ENCODE measurements around the gene NCKAP5. TPM values are rescaled to one million over a fixed set of nuclear protein-coding genes. Genes with fewer than 3 reads are reported as not detected.
A peak's percentile ranks its signal among the peaks of the same experiment; 100 is the strongest.

Gene NCKAP5
- total and polyA plus RNA-seq, 8 donors = 0.23 to 1.5 (median 0.44) TPM

DNA sequence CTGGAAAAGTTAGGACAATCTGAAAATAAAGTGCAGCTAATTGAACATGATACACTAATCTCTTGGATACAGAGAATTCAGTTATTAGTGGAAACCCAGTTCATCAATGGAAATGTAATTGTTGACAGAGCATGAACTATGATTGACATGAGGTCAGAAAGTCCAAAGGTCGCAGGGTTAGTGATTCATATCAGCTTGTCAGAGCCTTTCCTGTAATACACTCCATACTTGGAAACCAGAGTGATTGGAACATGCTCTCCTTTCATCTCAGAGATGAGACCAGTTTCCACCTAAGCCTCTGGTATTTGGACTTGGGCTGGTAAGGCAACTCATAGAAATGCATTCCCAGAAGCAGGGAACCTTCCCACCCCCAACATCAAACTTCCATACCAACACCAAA lies 8.5 kb upstream of the NCKAP5 start:
- WGBS, 2 donors = 31 to 36% methylated on average over 1 of the region's 1 CpG
- H3K4me1 ChIP-seq = peaks cover 0 to 4% (median 3%) of the 10 kb centered on the region in 3 donors
- H3K36me3 ChIP-seq = no peaks in the 10 kb centered on the region
- DNase-seq (no peak), ATAC-seq (no peak), FAIRE-seq (no peak)
- intact Hi-C loops (cut with DNase I) = no loop called here
- no peak overlapping the region for H3K4me3 ChIP-seq
- TF ChIP-seq, protein P1, sequence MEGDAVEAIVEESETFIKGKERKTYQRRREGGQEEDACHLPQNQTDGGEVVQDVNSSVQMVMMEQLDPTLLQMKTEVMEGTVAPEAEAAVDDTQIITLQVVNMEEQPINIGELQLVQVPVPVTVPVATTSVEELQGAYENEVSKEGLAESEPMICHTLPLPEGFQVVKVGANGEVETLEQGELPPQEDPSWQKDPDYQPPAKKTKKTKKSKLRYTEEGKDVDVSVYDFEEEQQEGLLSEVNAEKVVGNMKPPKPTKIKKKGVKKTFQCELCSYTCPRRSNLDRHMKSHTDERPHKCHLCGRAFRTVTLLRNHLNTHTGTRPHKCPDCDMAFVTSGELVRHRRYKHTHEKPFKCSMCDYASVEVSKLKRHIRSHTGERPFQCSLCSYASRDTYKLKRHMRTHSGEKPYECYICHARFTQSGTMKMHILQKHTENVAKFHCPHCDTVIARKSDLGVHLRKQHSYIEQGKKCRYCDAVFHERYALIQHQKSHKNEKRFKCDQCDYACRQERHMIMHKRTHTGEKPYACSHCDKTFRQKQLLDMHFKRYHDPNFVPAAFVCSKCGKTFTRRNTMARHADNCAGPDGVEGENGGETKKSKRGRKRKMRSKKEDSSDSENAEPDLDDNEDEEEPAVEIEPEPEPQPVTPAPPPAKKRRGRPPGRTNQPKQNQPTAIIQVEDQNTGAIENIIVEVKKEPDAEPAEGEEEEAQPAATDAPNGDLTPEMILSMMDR (IDR thresholded peaks at IDR 0.05) = no peak
- H3K27ac ChIP-seq = no peak overlapping the region
- H3K27me3 ChIP-seq = no peaks in the 10 kb centered on the region
- no peaks in the 10 kb centered on the region for H3K9me3 ChIP-seq

DNA sequence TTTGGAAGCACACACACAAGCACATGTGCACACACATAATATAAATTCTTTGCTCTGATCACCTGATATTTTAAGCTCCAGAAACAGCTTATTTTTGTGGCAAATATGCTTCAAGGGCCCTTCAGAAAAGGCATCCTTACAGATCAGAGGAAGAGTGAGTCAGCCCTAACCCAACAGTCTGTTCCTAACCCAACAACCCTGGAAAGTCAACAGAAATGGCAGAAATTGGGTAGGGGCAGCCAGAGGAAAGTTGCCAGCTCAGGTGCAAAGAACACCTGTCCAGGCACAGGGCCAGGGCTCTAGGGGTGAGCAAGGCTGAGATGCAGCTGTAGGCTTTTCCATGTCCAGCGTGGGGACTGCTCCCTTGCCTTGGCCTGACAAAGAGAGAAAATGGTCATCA lies 6.4 kb upstream of the NCKAP5 start:
- TF ChIP-seq, protein P1 (IDR thresholded peaks at IDR 0.05) = no peak
- Histone ChIP-seq H3K27ac (no peak overlapping the region), H3K9me3 (no peaks in the 10 kb centered on the region), H3K36me3 (no peaks in the 10 kb centered on the region), H3K4me1 (peaks cover 0 to 4% (median 0%) of the 10 kb centered on the region in 3 donors), H3K27me3 (no peaks in the 10 kb centered on the region), H3K4me3 (no peak overlapping the region)
- ATAC-seq = peak; percentile 44 to 86 (median 64)
- intact Hi-C loops (cut with DNase I) = no loop called here
- FAIRE-seq = no peak
- DNase-seq = peak in 4 of 6 donors; percentile 73 to 78 (median 76)
- WGBS, 2 donors = 30 to 45% methylated on average over 1 of the region's 1 CpG

DNA sequence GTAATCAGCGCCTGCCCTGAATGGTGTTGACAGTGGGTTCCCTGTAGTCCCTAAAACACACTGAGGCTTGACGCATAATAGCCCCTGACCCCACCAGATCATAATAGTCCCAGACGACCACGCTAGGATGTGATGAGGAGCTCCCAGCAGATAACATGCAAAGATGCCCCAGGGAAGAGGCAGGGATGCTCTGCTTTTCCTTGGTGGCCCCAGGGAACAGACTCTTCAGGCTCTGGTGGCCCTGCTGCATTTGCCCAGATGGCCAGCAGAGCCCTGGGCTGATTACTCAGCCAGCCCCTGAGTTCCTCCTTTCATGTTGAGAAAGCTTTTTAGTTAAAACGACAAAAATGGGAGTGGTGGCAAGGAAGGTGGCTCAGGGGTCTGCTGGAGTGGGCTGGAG lies 5.9 kb upstream of the NCKAP5 start:
- FAIRE-seq = no peak
- Histone ChIP-seq H3K4me1 (peaks cover 0 to 2% (median 0%) of the 10 kb centered on the region in 3 donors), H3K9me3 (no peaks in the 10 kb centered on the region), H3K4me3 (no peak overlapping the region), H3K36me3 (no peaks in the 10 kb centered on the region), H3K27ac (no peak overlapping the region), H3K27me3 (no peaks in the 10 kb centered on the region)
- ATAC-seq = no peak
- WGBS, 2 donors = 75 to 77% methylated on average over 5 of the region's 5 CpGs
- intact Hi-C loops (cut with DNase I) = no loop called here
- TF ChIP-seq, protein P1 (IDR thresholded peaks at IDR 0.05) = no peak
- DNase-seq = no peak

DNA sequence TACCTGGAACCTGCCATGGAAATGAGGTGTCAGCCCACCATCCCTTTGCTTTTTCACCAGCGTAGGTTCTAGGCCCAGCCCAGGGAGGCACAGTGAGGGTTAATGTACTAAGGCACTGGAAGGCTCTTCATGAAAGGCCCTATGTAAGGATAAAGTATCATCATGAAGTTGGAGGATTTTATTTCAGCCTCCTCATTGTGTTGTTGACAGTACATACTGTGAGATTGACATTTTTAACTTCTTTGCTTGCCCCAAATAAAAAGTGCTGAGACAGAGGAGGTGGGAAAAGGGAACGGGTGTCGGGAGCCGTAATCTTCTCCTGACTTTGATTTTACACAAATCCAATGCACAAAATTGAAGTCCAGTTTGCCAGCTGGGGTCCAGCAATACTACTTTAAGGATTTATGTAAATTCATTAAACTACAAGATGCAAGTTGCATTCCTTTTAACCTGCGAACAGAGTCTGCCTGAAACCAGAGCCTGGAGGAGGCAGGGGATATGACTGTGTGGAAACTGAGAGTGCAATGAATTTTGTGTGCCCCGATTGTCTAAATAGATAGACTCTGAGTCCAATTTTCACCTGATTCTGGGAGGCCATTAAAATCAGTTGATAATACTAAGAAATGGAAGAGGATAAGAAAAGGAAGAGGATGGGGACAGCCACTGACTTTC lies 5.4 kb upstream of the NCKAP5 start:
- TF ChIP-seq, protein P1 (IDR thresholded peaks at IDR 0.05) = no peak
- FAIRE-seq (no peak), DNase-seq (no peak), ATAC-seq (no peak)
- no peaks in the 10 kb centered on the region for H3K27me3 ChIP-seq
- H3K4me3 ChIP-seq = no peak overlapping the region
- 89 to 93% methylated on average over 6 of the region's 6 CpGs for WGBS, 2 donors
- H3K4me1 ChIP-seq = no peaks in the 10 kb centered on the region
- no peaks in the 10 kb centered on the region for H3K36me3 ChIP-seq
- intact Hi-C loops (cut with DNase I) = no loop called here
- H3K9me3 ChIP-seq = no peaks in the 10 kb centered on the region
- H3K27ac ChIP-seq = no peak overlapping the region

DNA sequence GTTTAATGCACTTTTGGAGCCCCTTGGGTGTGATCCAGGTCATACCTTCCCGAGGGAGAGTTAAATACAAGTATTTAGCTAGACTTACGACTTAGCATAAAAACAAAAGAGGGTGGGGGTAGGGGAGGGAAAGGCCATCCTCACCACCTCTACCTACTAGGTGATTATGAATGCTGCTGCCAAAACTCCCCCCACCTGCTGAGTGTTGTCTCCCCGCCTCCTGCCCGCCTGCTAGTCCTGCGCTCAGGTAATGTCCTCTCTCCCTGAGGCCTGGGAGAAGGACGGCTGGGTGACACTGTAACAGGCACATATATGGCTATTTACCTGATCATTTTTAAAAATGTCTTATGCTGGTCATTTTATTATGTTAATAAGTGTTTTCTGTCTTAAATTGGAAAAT lies 3.0 kb upstream of the NCKAP5 start:
- H3K27me3 ChIP-seq = no peaks in the 10 kb centered on the region
- H3K9me3 ChIP-seq = no peaks in the 10 kb centered on the region
- no peak for ATAC-seq
- H3K4me1 ChIP-seq = peaks cover 0 to 6% (median 0%) of the 10 kb centered on the region in 3 donors
- no peak overlapping the region for H3K27ac ChIP-seq
- TF ChIP-seq, protein P1 (IDR thresholded peaks at IDR 0.05) = no peak
- FAIRE-seq = no peak
- no peak overlapping the region for H3K4me3 ChIP-seq
- intact Hi-C loops (cut with DNase I) = no loop called here
- no peak for DNase-seq
- H3K36me3 ChIP-seq = no peaks in the 10 kb centered on the region
- 92 to 95% methylated on average over 6 of the region's 6 CpGs for WGBS, 2 donors

All from pancreas (tissue), 10 donors.